Measurements from ENCODE around the gene KIRREL1.

Gene KIRREL1

DNA sequence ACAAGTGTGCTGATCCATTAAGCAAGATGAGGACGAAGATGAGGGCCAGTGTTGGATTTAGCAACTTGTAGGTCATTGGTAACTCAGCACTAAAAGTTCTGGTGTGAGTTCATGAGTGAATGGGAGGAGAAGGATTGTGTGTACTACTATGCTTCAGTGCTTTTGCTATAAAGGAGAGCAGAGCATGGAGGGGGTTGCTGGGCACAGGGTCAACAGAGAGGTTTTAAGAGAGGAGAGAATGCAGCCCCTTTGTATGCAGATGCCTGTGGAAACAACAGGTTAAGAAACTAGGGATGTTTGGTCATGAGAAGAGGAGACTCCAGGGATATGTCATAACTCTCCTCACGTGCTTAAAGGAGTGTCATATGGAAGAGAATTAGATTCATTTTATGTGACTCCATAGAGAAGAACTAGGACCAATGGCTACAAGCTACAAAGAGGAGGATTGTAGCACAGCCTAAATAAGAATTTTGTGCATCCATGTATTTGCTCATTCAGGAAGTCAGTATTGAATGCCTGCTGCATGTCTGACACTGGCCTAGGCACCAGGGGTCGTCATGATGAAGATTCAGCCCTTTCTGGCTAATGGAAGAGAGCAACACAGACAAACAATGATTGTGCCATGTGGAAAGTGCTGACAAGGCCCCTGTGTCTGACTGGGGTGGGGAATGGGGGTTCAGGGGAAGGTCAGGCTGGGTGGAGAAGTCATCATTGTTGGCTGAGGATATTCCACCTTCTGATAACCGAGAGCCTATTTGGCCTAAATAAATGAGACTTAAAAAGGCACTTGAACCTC lies 53.5 kb downstream of the KIRREL1 start:
- Histone ChIP-seq H2BK5ac (ENCODE audit: low read length) (no peak overlapping the region), H3K4me2 (ENCODE audit: low read length) (no peak overlapping the region), H3K27ac (ENCODE audit: low read depth, low read length) (no peak overlapping the region), H3K4me3 (ENCODE audit: low read length) (no peak overlapping the region), H3K36me3 (ENCODE audit: control insufficient read depth, insufficient read depth, low read length) (peaks cover 2% of the 10 kb centered on the region), H2AK5ac (ENCODE audit: low read length) (no peak overlapping the region), H3K56ac (ENCODE audit: low read length) (no peak overlapping the region), H2BK120ac (ENCODE audit: low read depth, low read length) (no peak overlapping the region), H3K9ac (ENCODE audit: low read length) (no peak overlapping the region), H3K79me2 (ENCODE audit: control insufficient read depth, insufficient read depth, low read length) (peaks cover 5% of the 10 kb centered on the region), H4K8ac (ENCODE audit: low read depth, low read length) (no peak overlapping the region), H3K4ac (ENCODE audit: low read depth, low read length) (no peak overlapping the region), H3K23ac (ENCODE audit: low read length) (no peak overlapping the region), H3K79me1 (ENCODE audit: low read length) (peaks cover 21% of the 10 kb centered on the region), H2BK15ac (replicated peaks; ENCODE audit: low read depth) (no peak overlapping the region), H4K5ac (ENCODE audit: low read length) (no peak overlapping the region), H3K27me3 (ENCODE audit: insufficient read depth, low read length, poor library complexity) (no peaks in the 10 kb centered on the region), H3K4me1 (ENCODE audit: control insufficient read depth, low read depth, low read length) (peaks cover 16% of the 10 kb centered on the region), H3K18ac (ENCODE audit: low read length) (no peak overlapping the region)
- no CpG with 5 or more reads among the region's 4 CpGs for WGBS (ENCODE audit: extremely low coverage, insufficient coverage, low lambda C conversion rate)
- peak; percentile 69 for DNase-seq

DNA sequence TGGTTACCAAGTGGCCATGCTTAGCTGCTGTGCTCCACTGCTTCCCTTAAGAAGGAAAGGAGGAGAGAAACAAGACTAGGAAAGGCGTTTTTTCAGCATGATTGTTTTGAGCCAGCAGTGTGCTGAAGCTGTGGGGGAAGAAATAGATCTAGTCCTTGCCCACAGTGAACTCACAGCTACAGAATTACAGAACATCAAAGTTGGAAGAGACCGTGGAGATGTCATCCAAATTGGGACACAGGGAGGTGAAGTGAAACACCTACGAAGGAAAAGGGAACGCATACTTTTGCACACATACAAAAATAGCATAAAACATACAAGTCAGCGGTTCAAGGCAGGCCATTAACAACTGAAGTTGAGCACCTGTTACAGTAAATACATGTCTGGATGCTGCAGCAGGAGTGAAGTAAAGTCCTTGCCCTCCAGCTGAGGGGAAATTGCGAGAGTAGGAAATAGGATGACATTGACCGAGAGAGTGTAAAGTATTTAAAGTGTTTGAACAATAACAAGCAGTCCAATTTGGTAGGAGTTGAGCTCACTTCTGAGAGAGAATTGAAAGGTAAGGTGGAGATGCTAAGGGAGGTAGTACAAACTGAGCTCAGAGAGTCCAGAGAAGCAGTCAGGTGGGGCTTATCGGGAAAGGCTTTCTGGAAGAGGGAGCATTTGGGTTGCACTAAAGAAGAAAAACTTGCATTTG lies 55.1 kb downstream of the KIRREL1 start:
- DNase-seq, result no peak
- H3K4me1 ChIP-seq (ENCODE audit: control insufficient read depth, low read depth, low read length), result peaks cover 16% of the 10 kb centered on the region
- WGBS (ENCODE audit: extremely low coverage, insufficient coverage, low lambda C conversion rate), result no CpG with 5 or more reads among the region's 8 CpGs

DNA sequence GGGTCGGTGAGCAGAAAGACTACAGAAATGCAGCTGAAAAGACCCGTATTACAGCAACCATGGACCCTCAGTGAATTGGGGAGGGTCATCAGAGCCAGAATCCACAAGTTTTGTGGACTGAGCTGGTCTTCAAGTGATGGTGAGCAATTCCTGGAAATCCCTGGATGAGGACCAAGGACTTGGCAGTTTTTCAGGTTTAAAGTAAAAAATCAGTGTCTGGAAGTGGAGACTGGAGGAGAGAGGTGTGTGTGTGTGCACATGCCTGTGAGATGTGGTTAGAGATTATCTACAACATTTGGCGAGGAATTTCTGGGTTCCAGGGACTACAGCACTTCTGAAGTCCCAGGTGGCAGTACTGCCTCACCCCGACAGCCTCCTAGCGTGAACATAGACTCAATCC lies 56.4 kb downstream of the KIRREL1 start:
- no peak overlapping the region for H3K23ac ChIP-seq (ENCODE audit: low read length)
- H3K18ac ChIP-seq (ENCODE audit: low read length), result no peak overlapping the region
- H3K4me2 ChIP-seq (ENCODE audit: low read length), result no peak overlapping the region
- no peak overlapping the region for H2BK120ac ChIP-seq (ENCODE audit: low read depth, low read length)
- no CpG with 5 or more reads among the region's 5 CpGs for WGBS (ENCODE audit: extremely low coverage, insufficient coverage, low lambda C conversion rate)
- peaks cover 16% of the 10 kb centered on the region for H3K4me1 ChIP-seq (ENCODE audit: control insufficient read depth, low read depth, low read length)
- H3K56ac ChIP-seq (ENCODE audit: low read length), result no peak overlapping the region
- no peak overlapping the region for H3K27ac ChIP-seq (ENCODE audit: low read depth, low read length)
- H2BK5ac ChIP-seq (ENCODE audit: low read length), result no peak overlapping the region
- H4K5ac ChIP-seq (ENCODE audit: low read length), result no peak overlapping the region
- H3K36me3 ChIP-seq (ENCODE audit: control insufficient read depth, insufficient read depth, low read length), result peaks cover 2% of the 10 kb centered on the region
- no peak overlapping the region for H3K4me3 ChIP-seq (ENCODE audit: low read length)
- H3K9ac ChIP-seq (ENCODE audit: low read length), result no peak overlapping the region
- peaks cover 19% of the 10 kb centered on the region for H3K79me1 ChIP-seq (ENCODE audit: low read length)
- H3K27me3 ChIP-seq (ENCODE audit: insufficient read depth, low read length, poor library complexity), result no peaks in the 10 kb centered on the region
- no peak overlapping the region for H2BK15ac ChIP-seq (replicated peaks; ENCODE audit: low read depth)
- no peak overlapping the region for H4K8ac ChIP-seq (ENCODE audit: low read depth, low read length)
- DNase-seq, result no peak
- H3K4ac ChIP-seq (ENCODE audit: low read depth, low read length), result no peak overlapping the region
- H2AK5ac ChIP-seq (ENCODE audit: low read length), result no peak overlapping the region
- H3K79me2 ChIP-seq (ENCODE audit: control insufficient read depth, insufficient read depth, low read length), result peaks cover 4% of the 10 kb centered on the region

More for the DNA sequence above, 55.1 kb downstream of the KIRREL1 start:
- Histone ChIP-seq H3K79me1 (ENCODE audit: low read length) (peaks cover 23% of the 10 kb centered on the region), H2AK5ac (ENCODE audit: low read length) (no peak overlapping the region), H3K18ac (ENCODE audit: low read length) (no peak overlapping the region), H3K9ac (ENCODE audit: low read length) (no peak overlapping the region), H2BK15ac (replicated peaks; ENCODE audit: low read depth) (no peak overlapping the region), H3K79me2 (ENCODE audit: control insufficient read depth, insufficient read depth, low read length) (peaks cover 5% of the 10 kb centered on the region), H3K27me3 (ENCODE audit: insufficient read depth, low read length, poor library complexity) (no peaks in the 10 kb centered on the region), H3K27ac (ENCODE audit: low read depth, low read length) (no peak overlapping the region), H3K4me3 (ENCODE audit: low read length) (no peak overlapping the region), H3K23ac (ENCODE audit: low read length) (no peak overlapping the region), H2BK5ac (ENCODE audit: low read length) (no peak overlapping the region), H2BK120ac (ENCODE audit: low read depth, low read length) (no peak overlapping the region), H3K4me2 (ENCODE audit: low read length) (no peak overlapping the region), H4K8ac (ENCODE audit: low read depth, low read length) (no peak overlapping the region), H3K36me3 (ENCODE audit: control insufficient read depth, insufficient read depth, low read length) (peaks cover 2% of the 10 kb centered on the region), H3K56ac (ENCODE audit: low read length) (no peak overlapping the region), H4K5ac (ENCODE audit: low read length) (no peak overlapping the region), H3K4ac (ENCODE audit: low read depth, low read length) (no peak overlapping the region)

DNA sequence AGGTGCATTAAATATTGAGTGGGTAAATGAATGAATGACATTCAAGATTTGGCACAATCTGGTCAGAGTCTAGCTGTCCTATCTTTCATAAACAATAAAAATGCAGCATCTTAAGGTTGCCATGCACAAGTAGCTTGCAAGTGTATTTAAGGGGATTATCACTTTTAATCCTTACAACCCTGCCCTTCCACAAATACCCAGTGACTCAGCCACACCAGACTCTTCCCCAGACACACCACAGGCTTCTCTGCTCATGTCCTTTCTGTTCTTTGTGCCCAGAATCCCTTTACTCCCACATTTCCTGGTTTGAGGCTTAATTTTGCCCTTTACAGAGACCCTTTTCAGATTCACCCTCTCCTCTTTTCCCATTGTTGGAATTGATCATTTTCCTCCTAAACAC lies 59.8 kb downstream of the KIRREL1 start:
- no peak overlapping the region for H3K18ac ChIP-seq (ENCODE audit: low read length)
- no peak overlapping the region for H3K27ac ChIP-seq (ENCODE audit: low read depth, low read length)
- H3K27me3 ChIP-seq (ENCODE audit: insufficient read depth, low read length, poor library complexity), result no peaks in the 10 kb centered on the region
- H3K4me3 ChIP-seq (ENCODE audit: low read length), result no peak overlapping the region
- no peak overlapping the region for H2AK5ac ChIP-seq (ENCODE audit: low read length)
- no peak overlapping the region for H4K8ac ChIP-seq (ENCODE audit: low read depth, low read length)
- H2BK15ac ChIP-seq (replicated peaks; ENCODE audit: low read depth), result no peak overlapping the region
- no peak overlapping the region for H4K5ac ChIP-seq (ENCODE audit: low read length)
- H3K4me2 ChIP-seq (ENCODE audit: low read length), result no peak overlapping the region
- H3K9ac ChIP-seq (ENCODE audit: low read length), result no peak overlapping the region
- H3K56ac ChIP-seq (ENCODE audit: low read length), result no peak overlapping the region
- peaks cover 19% of the 10 kb centered on the region for H3K79me1 ChIP-seq (ENCODE audit: low read length)
- peaks cover 2% of the 10 kb centered on the region for H3K36me3 ChIP-seq (ENCODE audit: control insufficient read depth, insufficient read depth, low read length)
- DNase-seq, result no peak
- no peak overlapping the region for H3K23ac ChIP-seq (ENCODE audit: low read length)
- no peak overlapping the region for H2BK5ac ChIP-seq (ENCODE audit: low read length)
- peaks cover 4% of the 10 kb centered on the region for H3K4me1 ChIP-seq (ENCODE audit: control insufficient read depth, low read depth, low read length)
- H3K79me2 ChIP-seq (ENCODE audit: control insufficient read depth, insufficient read depth, low read length), result peaks cover 7% of the 10 kb centered on the region
- H2BK120ac ChIP-seq (ENCODE audit: low read depth, low read length), result no peak overlapping the region
- H3K4ac ChIP-seq (ENCODE audit: low read depth, low read length), result no peak overlapping the region

DNA sequence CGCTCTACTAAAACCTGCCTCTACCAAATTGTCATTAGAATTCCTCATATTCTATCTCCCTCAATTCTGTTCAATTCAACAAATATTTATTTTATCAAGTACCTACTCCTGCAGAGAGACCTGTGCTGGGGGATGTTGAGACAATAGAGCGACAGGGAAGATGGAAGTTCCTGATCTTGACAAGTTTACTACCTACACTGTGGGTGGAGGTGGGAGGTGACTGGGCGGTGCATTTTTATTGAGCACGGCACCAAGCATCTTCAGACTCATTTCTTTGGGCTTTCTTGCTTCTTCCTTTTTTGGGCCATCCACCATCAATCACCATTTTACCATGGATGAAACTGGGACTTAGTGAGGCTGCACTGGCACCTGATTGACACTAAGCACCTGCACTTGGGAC lies 61.3 kb downstream of the KIRREL1 start:
- H3K27ac ChIP-seq (ENCODE audit: low read depth, low read length), result no peak overlapping the region
- no peaks in the 10 kb centered on the region for H3K27me3 ChIP-seq (ENCODE audit: insufficient read depth, low read length, poor library complexity)
- H2BK120ac ChIP-seq (ENCODE audit: low read depth, low read length), result no peak overlapping the region
- no peak overlapping the region for H3K9ac ChIP-seq (ENCODE audit: low read length)
- H4K8ac ChIP-seq (ENCODE audit: low read depth, low read length), result no peak overlapping the region
- H3K4me3 ChIP-seq (ENCODE audit: low read length), result no peak overlapping the region
- H4K5ac ChIP-seq (ENCODE audit: low read length), result no peak overlapping the region
- peaks cover 10% of the 10 kb centered on the region for H3K79me2 ChIP-seq (ENCODE audit: control insufficient read depth, insufficient read depth, low read length)
- H2BK5ac ChIP-seq (ENCODE audit: low read length), result no peak overlapping the region
- H3K18ac ChIP-seq (ENCODE audit: low read length), result no peak overlapping the region
- H2BK15ac ChIP-seq (replicated peaks; ENCODE audit: low read depth), result no peak overlapping the region
- no peak overlapping the region for H3K23ac ChIP-seq (ENCODE audit: low read length)
- DNase-seq, result no peak
- no peak overlapping the region for H3K56ac ChIP-seq (ENCODE audit: low read length)
- peaks cover 12% of the 10 kb centered on the region for H3K4me1 ChIP-seq (ENCODE audit: control insufficient read depth, low read depth, low read length)
- WGBS (ENCODE audit: extremely low coverage, insufficient coverage, low lambda C conversion rate), result no CpG with 5 or more reads among the region's 4 CpGs
- H3K4ac ChIP-seq (ENCODE audit: low read depth, low read length), result no peak overlapping the region
- no peak overlapping the region for H2AK5ac ChIP-seq (ENCODE audit: low read length)
- H3K36me3 ChIP-seq (ENCODE audit: control insufficient read depth, insufficient read depth, low read length), result peaks cover 2% of the 10 kb centered on the region
- H3K4me2 ChIP-seq (ENCODE audit: low read length), result no peak overlapping the region
- peaks cover 22% of the 10 kb centered on the region for H3K79me1 ChIP-seq (ENCODE audit: low read length)

Data from mesendoderm (in vitro differentiated cells).